HepG2 (cell line): ENCODE measurements around the gene SCN9A. TPM values are rescaled to one million over a fixed set of nuclear protein-coding genes. Genes with fewer than 3 reads are reported as not detected.
A peak's percentile ranks its signal among the peaks of the same experiment; 100 is the strongest.

ENCODE experiments used
- ATAC-seq: fragments of 200-7000 bp; cut with Tn5 transposase; 3 replicates; pipeline ENCODE4 v1.9.1; 2020; ENCODE audit warnings: mild to moderate bottlenecking, moderate library complexity
- BruUV-seq: library from RNA; stranded (reverse); fragments of 400-500 nt; replicated peaks from 2 replicates; lab custom pipeline; 2021; lab: Mats Ljungman, UMichigan
- CTCF ChIA-PET: fragments of 300-600 bp; formaldehyde crosslinking; extraction: SDS; loops from one replicate; lab custom pipeline; 2021; ENCODE audit warnings: low total read pairs, inconsistent platforms, low intra/inter-chr PET ratio; lab: Yijun Ruan, JAX
- POLR2A ChIA-PET: fragments of 350-600 bp; sonication (Branson Sonifier 250); formaldehyde crosslinking; loops from one replicate; lab custom pipeline; 2020; ENCODE audit warnings: antibody characterized with exemption, inconsistent platforms; lab: Yijun Ruan, JAX
- DNase-seq: peaks from one replicate; pipeline ENCODE4 v3.0.0-alpha.2; 2015; ENCODE audit warnings: low spot score
- FAIRE-seq: peaks from 3 replicates; lab custom pipeline; 2011; peaks lifted over from hg19 to GRCh38; lab: Jason Lieb, UNC
- H2AFZ ChIP-seq: one replicate; pipeline ENCODE4 v1.6.1; 2011; ENCODE audit warnings: low read length, inconsistent platforms
- H3K27ac ChIP-seq: fragments of 300-600 bp; 3 replicates; pipeline ENCODE4 v1.8.0; 2011; ENCODE audit warnings: mixed run types, mild to moderate bottlenecking, mixed read lengths, low read length, inconsistent platforms; ENCODE audit not compliant: insufficient read depth; ENCODE audit errors: extremely low read length
- H3K27me3 ChIP-seq, 2 experiments: fragments of 200-600 bp in 1 of 2; 2 replicates in 1 of 2; 3 replicates in 1 of 2; pipeline versions ENCODE4 v1.6.0 to v1.8.0; 2011; ENCODE audit warnings: low read length in 2 of 2, mild to moderate bottlenecking in 2 of 2, moderate library complexity in 2 of 2, inconsistent platforms in 1 of 2; ENCODE audit not compliant: insufficient read depth in 2 of 2, control insufficient read depth in 1 of 2
- H3K36me3 ChIP-seq, 2 experiments: fragments of 200-600 bp in 1 of 2; replicated peaks in 1 of 2; 2 replicates in 1 of 2; 3 replicates in 1 of 2; pipeline versions ENCODE4 v1.5.1 to v1.8.0; 2011; ENCODE audit warnings: low read length in 2 of 2, inconsistent platforms in 1 of 2; ENCODE audit not compliant: insufficient read depth in 2 of 2, control insufficient read depth in 1 of 2
- H3K4me1 ChIP-seq: 2 replicates; pipeline ENCODE4 v1.5.1; 2012; ENCODE audit warnings: low read length, inconsistent platforms; ENCODE audit not compliant: insufficient read depth
- H3K4me2 ChIP-seq: 2 replicates; pipeline ENCODE4 v1.6.0; 2011; ENCODE audit warnings: low read depth, low read length, inconsistent platforms
- H3K4me3 ChIP-seq, 3 experiments: fragments of 200-600 bp in 1 of 3; sonication (generic), shearing (Covaris generic) in 1 of 3; replicated peaks in 1 of 3; 2 replicates each; pipeline ENCODE4 v1.5.1; 2011 to 2016; ENCODE audit warnings: low read length in 3 of 3, inconsistent platforms in 2 of 3, low read depth in 2 of 3, mild to moderate bottlenecking in 2 of 3, control low read depth in 1 of 3, mixed read lengths in 1 of 3; ENCODE audit not compliant: insufficient read depth in 1 of 3
- H3K79me2 ChIP-seq: one replicate; pipeline ENCODE4 v1.6.1; 2011; ENCODE audit warnings: low read length, inconsistent platforms; ENCODE audit not compliant: insufficient read depth
- H3K9ac ChIP-seq: 2 replicates; pipeline ENCODE4 v1.6.0; 2011; ENCODE audit warnings: mild to moderate bottlenecking, low read depth, low read length, inconsistent platforms; ENCODE audit not compliant: insufficient read depth
- H3K9me3 ChIP-seq: 2 replicates; pipeline ENCODE4 v1.5.1; 2012; ENCODE audit warnings: mild to moderate bottlenecking, low read length
- H4K20me1 ChIP-seq: 2 replicates; pipeline ENCODE4 v1.6.0; 2011; ENCODE audit warnings: inconsistent platforms, mild to moderate bottlenecking, low read length, moderate library complexity; ENCODE audit not compliant: insufficient read depth
- ARNT ChIP-seq: fragments of 450-650 bp; IDR thresholded peaks from 2 replicates; pipeline ENCODE4 v1.6.1; 2017
- HMGXB4 ChIP-seq, 2 experiments: sonication (generic) in 1 of 2; formaldehyde crosslinking in 1 of 2; IDR thresholded peaks; 2 replicates each; pipeline versions ENCODE4 v1.4.0 to v1.6.1; 2018 to 2020; ENCODE audit warnings: missing genetic modification reagents in 2 of 2, borderline replicate concordance in 1 of 2, low read depth in 1 of 2, mild to moderate bottlenecking in 1 of 2, missing biosample characterization in 1 of 2
- KDM2A ChIP-seq: sonication (generic); formaldehyde crosslinking; IDR thresholded peaks from 2 replicates; pipeline ENCODE4 v1.4.0; 2020; ENCODE audit warnings: low read depth, missing genetic modification reagents, borderline replicate concordance
- MEIS1 ChIP-seq: sonication (generic); formaldehyde crosslinking; IDR thresholded peaks from 2 replicates; pipeline ENCODE4 v1.9.0; 2021; ENCODE audit warnings: mild to moderate bottlenecking, missing genetic modification reagents, moderate library complexity, borderline replicate concordance
- RFXAP ChIP-seq: sonication (generic); formaldehyde crosslinking; IDR thresholded peaks from 2 replicates; pipeline ENCODE4 v1.4.0; 2020; ENCODE audit warnings: missing genetic modification reagents, borderline replicate concordance
- TRAFD1 ChIP-seq: sonication (generic); formaldehyde crosslinking; IDR thresholded peaks from 2 replicates; pipeline ENCODE4 v1.5.1; 2020; ENCODE audit warnings: missing genetic modification reagents, mild to moderate bottlenecking, borderline replicate concordance
- WIZ ChIP-seq: sonication (generic); formaldehyde crosslinking; IDR thresholded peaks from 2 replicates; pipeline ENCODE4 v1.5.1; 2020; ENCODE audit warnings: mild to moderate bottlenecking, missing genetic modification reagents
- ZNF230 ChIP-seq: sonication (generic); formaldehyde crosslinking; IDR thresholded peaks from 2 replicates; pipeline ENCODE4 v1.4.0; 2020; ENCODE audit warnings: mild to moderate bottlenecking, missing genetic modification reagents
- ZNF235 ChIP-seq: sonication (generic); formaldehyde crosslinking; IDR thresholded peaks from 2 replicates; pipeline ENCODE4 v1.8.1; 2023; ENCODE audit warnings: mild to moderate bottlenecking, missing genetic modification reagents, borderline replicate concordance
- ZNF788 ChIP-seq: sonication (generic); formaldehyde crosslinking; IDR thresholded peaks from 2 replicates; pipeline ENCODE4 v1.5.0; 2020; ENCODE audit warnings: mild to moderate bottlenecking, missing genetic modification reagents, borderline replicate concordance
- WGBS: methylation state at CpG from one replicate; pipeline ENCODE4 v1.1.6; 2017; ENCODE audit warnings: low lambda C conversion rate; 5-methylcytosine and 5-hydroxymethylcytosine counted together
- in situ Hi-C: cut with HindIII; loops from 2 replicates; pipeline ENCODE4 v1.10.0; 2017; ENCODE audit warnings: low pct_unique_long_range_greater_than_20kb; ENCODE audit not compliant: extremely low pct_ligation_motif_present
- intact Hi-C: fragments of 100-400 bp; cut with micrococcal nuclease; formaldehyde crosslinking; loops from one replicate; pipeline ENCODE4 v1.10.0; 2022; ENCODE audit not compliant: unreplicated experiment
- polyA plus RNA-seq, 8 experiments: library from polyadenylated mRNA; depleted of rRNA in 3 of 8; stranded (reverse) in 7 of 8; unstranded in 1 of 8; fragments of >200 nt; fragmentation: Illumina TruSeq in 4 of 8; extraction: Trizol in 4 of 8; gene quantifications; 2 replicates each; pipeline versions ENCODE4 v1.2.1 to v1.2.3, GENCODE V29; 2011 to 2016; ENCODE audit warnings: low read depth in 4 of 8, missing spikeins in 1 of 8, mixed read lengths in 1 of 8; ENCODE audit not compliant: insufficient read depth in 1 of 8
- total RNA-seq, 5 experiments: library from RNA; depleted of rRNA; stranded (reverse); fragments of >200 nt; fragmentation: Illumina TruSeq; extraction: Trizol; gene quantifications; 2 replicates each; pipeline ENCODE4 v1.2.3, GENCODE V29; 2016; ENCODE audit warnings: low read depth in 1 of 5
- TF ChIP-seq, protein P1 (sequence below): sonication (generic); formaldehyde crosslinking; IDR thresholded peaks from 2 replicates; pipeline ENCODE4 v1.5.0; 2020; ENCODE audit warnings: missing genetic modification reagents

SCN9A gene
- total and polyA plus RNA-seq, 2 of the 13 experiments (the other 11 are each of a cell fraction or from before 2014, with no cell fraction given): 15.3 to 24.3 TPM

DNA sequence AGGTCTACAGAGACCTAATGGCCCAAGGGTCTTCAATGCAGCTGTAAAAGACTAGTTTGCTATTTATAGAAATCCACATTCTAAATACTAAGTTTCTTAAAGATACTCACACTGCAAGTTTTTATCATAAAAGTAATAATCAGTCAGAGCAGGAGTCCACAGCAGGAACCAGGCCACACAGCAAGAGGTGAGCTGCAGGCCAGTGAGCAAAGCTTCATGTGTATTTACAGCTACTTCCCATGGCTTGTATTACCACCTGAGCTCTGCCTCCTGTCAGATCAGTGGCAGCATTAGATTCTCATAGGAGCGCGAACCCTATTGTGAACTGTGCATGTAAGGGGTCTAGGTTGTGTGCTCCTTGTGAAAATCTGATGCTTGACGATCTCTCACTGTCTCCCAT is 6.7 kb upstream of the SCN9A start:
- WGBS: 58% methylated on average over 3 of the region's 3 CpGs
- ATAC-seq (peak; percentile 56; the same call in 2 of the 3 replicates), FAIRE-seq (no peak), DNase-seq (no peak)
- ChIA-PET POLR2A (no interaction called here), CTCF (no interaction called here)
- Histone ChIP-seq H3K27ac (no peak overlapping the region), H3K9me3 (no peaks in the 10 kb centered on the region), H3K36me3 (no peaks in the 10 kb centered on the region), H3K79me2 (no peaks in the 10 kb centered on the region), H3K9ac (no peak overlapping the region), H3K4me3 (no peak overlapping the region), H3K27me3 (no peaks in the 10 kb centered on the region), H3K4me2 (no peak overlapping the region), H3K4me1 (peaks cover 7% of the 10 kb centered on the region), H2AFZ (no peak overlapping the region), H4K20me1 (no peaks in the 10 kb centered on the region)
- no peak for TF ChIP-seq MEIS1 (CRISPR knock-in tag)
- no peak for TF ChIP-seq RFXAP (CRISPR knock-in tag)
- TF ChIP-seq HMGXB4 (CRISPR knock-in tag; IDR thresholded peaks at IDR 0.05; ENCODE audit: borderline replicate concordance in 1 of 2, low read depth in 1 of 2): no peak
- no peak for TF ChIP-seq WIZ (CRISPR knock-in tag)
- TF ChIP-seq ZNF230: no peak
- TF ChIP-seq ARNT: no peak
- no peak for TF ChIP-seq ZNF235 (CRISPR knock-in tag)
- TF ChIP-seq, protein P1, sequence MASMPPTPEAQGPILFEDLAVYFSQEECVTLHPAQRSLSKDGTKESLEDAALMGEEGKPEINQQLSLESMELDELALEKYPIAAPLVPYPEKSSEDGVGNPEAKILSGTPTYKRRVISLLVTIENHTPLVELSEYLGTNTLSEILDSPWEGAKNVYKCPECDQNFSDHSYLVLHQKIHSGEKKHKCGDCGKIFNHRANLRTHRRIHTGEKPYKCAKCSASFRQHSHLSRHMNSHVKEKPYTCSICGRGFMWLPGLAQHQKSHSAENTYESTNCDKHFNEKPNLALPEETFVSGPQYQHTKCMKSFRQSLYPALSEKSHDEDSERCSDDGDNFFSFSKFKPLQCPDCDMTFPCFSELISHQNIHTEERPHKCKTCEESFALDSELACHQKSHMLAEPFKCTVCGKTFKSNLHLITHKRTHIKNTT (CRISPR knock-in tag): no peak
- TF ChIP-seq KDM2A (CRISPR knock-in tag): no peak
- TF ChIP-seq ZNF788: no peak
- TF ChIP-seq TRAFD1: no peak
- intact Hi-C loops: no loop called here
- in situ Hi-C loops: no loop called here
- no TSS peak for BruUV-seq
